Kidney (tissue), 14 donors: ENCODE data around the gene KCNC1. TPM values are rescaled to one million over a fixed set of nuclear protein-coding genes. Genes with fewer than 3 reads are reported as not detected.
A peak's percentile ranks its signal among the peaks of the same experiment; 100 is the strongest.

ENCODE experiments used
- DNase-seq, 5 donors: peaks; one replicate each; pipeline ENCODE4 v3.0.0-alpha.2; 2013 to 2020
- FAIRE-seq: peaks from 2 replicates; lab custom pipeline; 2012; peaks lifted over from hg19 to GRCh38; lab: Jason Lieb, UNC
- H3K27ac ChIP-seq, 2 donors: one replicate each; pipeline ENCODE4 v1.7.0; 2013; ENCODE audit warnings: low read depth in 2 of 2, low read length in 2 of 2, inconsistent platforms in 1 of 2
- H3K27me3 ChIP-seq: one replicate; pipeline ENCODE4 v1.7.1; 2013; ENCODE audit warnings: low read length, inconsistent platforms; ENCODE audit not compliant: control insufficient read depth, insufficient read depth
- H3K36me3 ChIP-seq, 3 donors: one replicate each; pipeline versions ENCODE4 v1.7.0 to v1.7.1; 2013; ENCODE audit warnings: low read length in 3 of 3, control low read depth in 1 of 3, inconsistent platforms in 1 of 3; ENCODE audit not compliant: insufficient read depth in 3 of 3, control insufficient read depth in 2 of 3
- H3K4me1 ChIP-seq, 3 donors: one replicate each; pipeline versions ENCODE4 v1.7.0 to v1.7.1; 2013; ENCODE audit warnings: low read length in 3 of 3, inconsistent platforms in 1 of 3, low read depth in 1 of 3; ENCODE audit not compliant: control insufficient read depth in 2 of 3, insufficient read depth in 2 of 3
- H3K4me3 ChIP-seq, 3 donors: one replicate each; pipeline versions ENCODE4 v1.7.0 to v1.8.1; 2013; ENCODE audit warnings: low read length in 3 of 3, control low read depth in 1 of 3, inconsistent platforms in 1 of 3
- H3K9ac ChIP-seq, 3 donors: one replicate each; pipeline versions ENCODE4 v1.7.0 to v1.7.1; 2013; ENCODE audit warnings: low read length in 3 of 3, control low read depth in 1 of 3, inconsistent platforms in 1 of 3
- H3K9me3 ChIP-seq, 3 donors: one replicate each; pipeline versions ENCODE4 v1.7.0 to v1.7.1; 2013; ENCODE audit warnings: low read length in 3 of 3, control low read depth in 1 of 3, inconsistent platforms in 1 of 3; ENCODE audit not compliant: control insufficient read depth in 2 of 3, insufficient read depth in 1 of 3
- intact Hi-C: fragments of 100-400 bp; cut with DNase I; formaldehyde crosslinking; loops from one replicate; pipeline ENCODE4 v1.11.1; 2022
- polyA plus RNA-seq: library from polyadenylated mRNA; stranded (reverse); fragments of 350-450 nt; fragmentation: Illumina TruSeq; extraction: RNeasy Lipid Tissue Mini Kit (QIAGEN cat#74804); gene quantifications from one replicate; pipeline ENCODE4 v1.2.3, GENCODE V29; 2014; ENCODE audit warnings: low read depth, low replicate concordance; ENCODE audit not compliant: insufficient read depth
- total RNA-seq: library from RNA; stranded (reverse); fragmentation: NEBNext Ultra II Directional; extraction: Animal tissue kit (Norgen Biotek cat#: 25700); gene quantifications from one replicate; pipeline ENCODE4 v1.2.1, GENCODE V29; 2021
- TF ChIP-seq, protein P1 (sequence below): IDR thresholded peaks from 3 replicates; pipeline ENCODE4 v1.5.1; 2012; ENCODE audit warnings: mild to moderate bottlenecking, moderate library complexity, borderline replicate concordance; ENCODE audit not compliant: insufficient read depth; ENCODE audit errors: extremely low read depth
- donor health status: control.
- donor health status: control.
- donor health status: control.
- donor health status: control.
- donor health status: control.
- donor health status: DM: yes; HTN: yes; CAD: no.
- donor health status: Normal renal cell carcinoma (clear cell type).

KCNC1 gene
- total and polyA plus RNA-seq, 2 donors from 2014 or later = 0.03 TPM; not detected in 1

DNA sequence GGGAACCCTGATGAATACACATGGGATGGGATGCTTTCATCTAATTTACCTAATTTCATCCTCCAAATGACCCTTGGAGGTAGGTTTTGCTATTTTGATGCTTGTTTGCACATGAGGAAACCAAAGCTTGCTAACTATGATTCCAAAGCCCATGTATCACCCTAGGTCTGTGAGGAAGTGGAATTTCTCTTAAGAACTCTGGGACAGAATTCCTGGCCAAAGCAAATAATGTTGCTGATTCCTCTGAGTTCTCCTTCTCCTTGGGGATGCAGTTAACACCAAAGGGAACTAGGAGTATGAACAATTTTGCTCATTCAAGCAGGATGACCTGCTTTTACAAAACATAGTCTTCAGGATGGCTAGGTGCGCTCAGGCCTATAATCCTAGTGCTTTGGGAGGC is 80.0 kb downstream of the KCNC1 start:
- TF ChIP-seq, protein P1, sequence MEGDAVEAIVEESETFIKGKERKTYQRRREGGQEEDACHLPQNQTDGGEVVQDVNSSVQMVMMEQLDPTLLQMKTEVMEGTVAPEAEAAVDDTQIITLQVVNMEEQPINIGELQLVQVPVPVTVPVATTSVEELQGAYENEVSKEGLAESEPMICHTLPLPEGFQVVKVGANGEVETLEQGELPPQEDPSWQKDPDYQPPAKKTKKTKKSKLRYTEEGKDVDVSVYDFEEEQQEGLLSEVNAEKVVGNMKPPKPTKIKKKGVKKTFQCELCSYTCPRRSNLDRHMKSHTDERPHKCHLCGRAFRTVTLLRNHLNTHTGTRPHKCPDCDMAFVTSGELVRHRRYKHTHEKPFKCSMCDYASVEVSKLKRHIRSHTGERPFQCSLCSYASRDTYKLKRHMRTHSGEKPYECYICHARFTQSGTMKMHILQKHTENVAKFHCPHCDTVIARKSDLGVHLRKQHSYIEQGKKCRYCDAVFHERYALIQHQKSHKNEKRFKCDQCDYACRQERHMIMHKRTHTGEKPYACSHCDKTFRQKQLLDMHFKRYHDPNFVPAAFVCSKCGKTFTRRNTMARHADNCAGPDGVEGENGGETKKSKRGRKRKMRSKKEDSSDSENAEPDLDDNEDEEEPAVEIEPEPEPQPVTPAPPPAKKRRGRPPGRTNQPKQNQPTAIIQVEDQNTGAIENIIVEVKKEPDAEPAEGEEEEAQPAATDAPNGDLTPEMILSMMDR = no peak
- no peak for FAIRE-seq
- Histone ChIP-seq H3K9me3 (no peaks in the 10 kb centered on the region), H3K27ac (no peak overlapping the region), H3K4me3 (no peak overlapping the region), H3K4me1 (peaks cover 4 to 22% (median 6%) of the 10 kb centered on the region in 3 donors), H3K27me3 (no peaks in the 10 kb centered on the region), H3K9ac (no peak overlapping the region), H3K36me3 (no peaks in the 10 kb centered on the region)
- intact Hi-C loops = no loop called here
- no peak for DNase-seq

DNA sequence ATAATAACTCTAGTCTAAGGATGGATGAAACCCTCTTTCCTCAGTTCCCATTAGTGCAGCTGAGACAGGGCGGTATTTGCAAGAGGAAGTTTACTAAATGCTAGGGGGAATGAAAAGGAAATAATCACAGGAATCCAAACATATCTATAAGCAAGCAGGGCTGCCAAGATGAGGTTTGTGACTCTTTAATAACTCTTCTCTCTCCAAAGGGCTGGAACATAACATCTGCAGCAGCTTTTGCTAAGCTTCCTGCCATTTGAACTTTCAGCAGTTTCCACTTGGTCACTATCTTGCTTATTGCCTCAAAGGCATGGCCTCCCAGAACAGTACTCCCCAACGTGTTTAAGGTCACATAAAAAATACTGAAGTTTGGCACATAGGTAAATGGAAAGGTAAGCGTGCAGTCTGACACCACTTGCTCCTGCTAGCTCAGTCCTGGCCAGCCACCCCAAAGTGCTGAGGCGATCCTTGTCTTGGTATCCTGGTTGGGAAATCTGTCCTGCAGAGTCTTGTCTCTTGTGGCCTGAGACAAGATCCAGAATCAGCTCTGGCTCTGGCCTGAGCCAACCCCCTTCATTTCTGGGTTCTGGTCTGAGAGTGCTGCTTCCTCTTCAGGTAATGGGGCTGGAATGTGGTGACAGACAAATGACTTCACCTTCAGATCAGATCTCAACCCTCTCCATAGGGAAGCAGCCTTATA is 81.8 kb downstream of the KCNC1 start:
- no peak for FAIRE-seq
- Histone ChIP-seq H3K36me3 (no peaks in the 10 kb centered on the region), H3K4me3 (no peak overlapping the region), H3K4me1 (peaks cover 4 to 20% (median 6%) of the 10 kb centered on the region in 3 donors), H3K9ac (no peak overlapping the region), H3K27me3 (no peaks in the 10 kb centered on the region), H3K27ac (no peak overlapping the region), H3K9me3 (no peaks in the 10 kb centered on the region)
- intact Hi-C loops = no loop called here
- DNase-seq = peak in 1 of 5 donors; percentile 58
- TF ChIP-seq, protein P1 = no peak

DNA sequence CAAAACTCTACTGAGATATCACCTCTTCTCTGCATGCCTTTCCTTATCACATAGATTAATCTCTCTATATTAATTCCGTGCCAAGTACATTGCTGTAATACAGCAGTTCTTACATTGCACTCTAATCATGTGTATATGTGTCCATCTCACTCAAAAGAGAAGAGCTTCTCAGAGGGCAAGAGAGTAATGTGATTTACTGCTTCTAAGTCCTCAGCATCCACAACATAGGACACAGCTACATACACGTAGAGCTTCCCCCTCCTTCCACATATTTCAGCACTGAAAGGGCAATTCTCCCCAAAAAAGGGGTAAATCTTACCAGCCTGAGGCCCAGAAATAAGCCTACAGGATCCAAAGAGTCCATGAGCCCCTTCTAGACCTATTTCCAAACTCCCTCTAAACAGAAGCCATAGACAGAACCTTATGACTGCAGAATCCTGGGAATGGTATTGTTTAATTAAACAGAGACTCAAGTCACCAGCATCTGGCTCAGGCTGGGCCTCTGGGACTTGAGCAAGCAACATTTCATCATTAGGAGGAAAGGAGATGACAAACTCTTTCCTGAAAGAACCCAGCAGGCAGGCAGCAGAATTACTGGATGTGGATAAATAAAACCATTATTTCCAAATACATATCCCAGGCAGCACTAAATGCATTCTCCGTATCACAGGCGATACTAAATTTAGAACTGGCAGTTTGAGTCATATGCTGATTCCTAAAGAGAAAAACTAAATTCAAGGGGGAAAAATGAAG is 87.2 kb downstream of the KCNC1 start:
- H3K27ac ChIP-seq = peak overlapping the region in 1 of 2 donors; percentile 8
- H3K36me3 ChIP-seq = no peaks in the 10 kb centered on the region
- no peaks in the 10 kb centered on the region for H3K9me3 ChIP-seq
- peak in 2 of 5 donors; percentile 35 to 76 for DNase-seq
- intact Hi-C loops = no loop called here
- TF ChIP-seq, protein P1 = no peak
- H3K4me1 ChIP-seq = peaks cover under 1 to 4% (median 3%) of the 10 kb centered on the region in 3 donors
- FAIRE-seq = peak; percentile 39
- no peak overlapping the region for H3K9ac ChIP-seq
- H3K4me3 ChIP-seq = no peak overlapping the region
- no peaks in the 10 kb centered on the region for H3K27me3 ChIP-seq
